Osteocyte (in vitro differentiated cells): ENCODE results near the gene CEBPE. TPM values are rescaled to one million over a fixed set of nuclear protein-coding genes. Genes with fewer than 3 reads are reported as not detected.
"Not testable (repeated sequence)": the region's sequence is repeated elsewhere in the genome, so short reads cannot be mapped to it uniquely, and the experiment has no call there.

ENCODE experiments used
- DNase-seq: peaks from one replicate; pipeline ENCODE4 v3.0.0; 2021; ENCODE audit warnings: mixed read lengths; ENCODE audit not compliant: unreplicated experiment; ENCODE audit errors: extremely low spot score
- H3K27ac Mint-ChIP-seq: one replicate; pipeline ENCODE4 v1.8.0; 2021; ENCODE audit warnings: mild to moderate bottlenecking, mixed read lengths; ENCODE audit not compliant: unreplicated experiment
- H3K27me3 Mint-ChIP-seq: one replicate; pipeline ENCODE4 v1.8.0; 2021; ENCODE audit warnings: mixed read lengths; ENCODE audit not compliant: unreplicated experiment
- H3K36me3 Mint-ChIP-seq: one replicate; pipeline ENCODE4 v1.8.0; 2021; ENCODE audit warnings: mixed read lengths; ENCODE audit not compliant: unreplicated experiment
- H3K4me1 Mint-ChIP-seq: one replicate; pipeline ENCODE4 v1.8.0; 2021; ENCODE audit warnings: mixed read lengths; ENCODE audit not compliant: unreplicated experiment
- H3K4me3 Mint-ChIP-seq: one replicate; pipeline ENCODE4 v1.8.0; 2021; ENCODE audit warnings: mild to moderate bottlenecking, moderate library complexity, mixed read lengths; ENCODE audit not compliant: unreplicated experiment
- H3K9me3 Mint-ChIP-seq: one replicate; pipeline ENCODE4 v1.8.0; 2021; ENCODE audit warnings: mixed read lengths; ENCODE audit not compliant: unreplicated experiment
- total RNA-seq: library from RNA; stranded (reverse); gene quantifications from 2 replicates; pipeline ENCODE4 v1.2.1, GENCODE V29; 2021
- TF ChIP-seq, protein P1 (sequence below): fragments of 200-600 bp; sonication (generic); IDR thresholded peaks from 2 replicates; pipeline ENCODE4 v1.5.0; 2021; ENCODE audit warnings: antibody characterized with exemption, mild to moderate bottlenecking, moderate library complexity

The CEBPE gene
- total RNA-seq, 1 donor from 2014 or later: not detected

GRCh38 chr14:23112359-23113178 lies 6.5 kb downstream of the CEBPE start:
- H3K4me3 Mint-ChIP-seq: no peak overlapping the region
- no peaks in the 10 kb centered on the region for H3K9me3 Mint-ChIP-seq
- H3K4me1 Mint-ChIP-seq: peaks cover 29% of the 10 kb centered on the region
- H3K27me3 Mint-ChIP-seq: no peaks in the 10 kb centered on the region
- no peaks in the 10 kb centered on the region for H3K36me3 Mint-ChIP-seq
- no peak for DNase-seq
- no peak overlapping the region for H3K27ac Mint-ChIP-seq
- TF ChIP-seq, protein P1, sequence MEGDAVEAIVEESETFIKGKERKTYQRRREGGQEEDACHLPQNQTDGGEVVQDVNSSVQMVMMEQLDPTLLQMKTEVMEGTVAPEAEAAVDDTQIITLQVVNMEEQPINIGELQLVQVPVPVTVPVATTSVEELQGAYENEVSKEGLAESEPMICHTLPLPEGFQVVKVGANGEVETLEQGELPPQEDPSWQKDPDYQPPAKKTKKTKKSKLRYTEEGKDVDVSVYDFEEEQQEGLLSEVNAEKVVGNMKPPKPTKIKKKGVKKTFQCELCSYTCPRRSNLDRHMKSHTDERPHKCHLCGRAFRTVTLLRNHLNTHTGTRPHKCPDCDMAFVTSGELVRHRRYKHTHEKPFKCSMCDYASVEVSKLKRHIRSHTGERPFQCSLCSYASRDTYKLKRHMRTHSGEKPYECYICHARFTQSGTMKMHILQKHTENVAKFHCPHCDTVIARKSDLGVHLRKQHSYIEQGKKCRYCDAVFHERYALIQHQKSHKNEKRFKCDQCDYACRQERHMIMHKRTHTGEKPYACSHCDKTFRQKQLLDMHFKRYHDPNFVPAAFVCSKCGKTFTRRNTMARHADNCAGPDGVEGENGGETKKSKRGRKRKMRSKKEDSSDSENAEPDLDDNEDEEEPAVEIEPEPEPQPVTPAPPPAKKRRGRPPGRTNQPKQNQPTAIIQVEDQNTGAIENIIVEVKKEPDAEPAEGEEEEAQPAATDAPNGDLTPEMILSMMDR: no peak

DNA sequence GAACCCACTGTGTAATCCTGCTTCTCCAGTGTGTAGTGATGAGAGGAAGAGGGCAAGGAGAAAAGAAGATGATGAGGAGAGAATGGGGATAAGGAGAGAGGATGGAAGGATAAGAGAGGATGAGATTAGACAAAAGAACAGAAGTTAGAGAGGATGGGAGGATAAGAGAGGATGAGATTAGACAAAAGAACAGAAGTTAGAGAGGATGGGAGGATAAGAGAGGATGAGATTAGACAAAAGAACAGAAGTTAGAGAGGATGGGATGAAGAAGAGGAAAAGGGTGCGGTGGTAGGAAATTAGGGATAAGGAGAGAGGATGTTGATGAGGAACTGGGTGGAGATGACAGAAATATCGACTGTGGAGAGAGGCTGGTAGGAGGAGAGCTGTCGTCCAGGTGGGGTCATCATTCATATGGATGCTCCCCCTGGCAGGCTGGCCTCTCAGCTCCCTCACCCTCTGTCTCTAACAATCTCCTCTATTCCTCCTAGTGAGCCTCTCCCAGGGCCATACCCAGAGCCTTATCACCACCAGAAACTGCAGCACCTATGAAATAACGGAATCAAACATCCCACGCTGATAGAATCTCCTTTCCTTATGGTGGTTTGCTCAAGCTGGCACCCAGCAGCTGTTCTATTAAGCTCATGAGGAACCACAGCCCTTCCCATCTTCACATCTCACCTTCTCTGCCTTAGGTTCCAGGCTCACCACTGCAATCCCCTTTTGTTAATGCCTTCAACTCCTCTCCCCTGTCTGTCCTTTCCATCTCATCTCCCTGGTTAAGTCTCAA lies 8.3 kb downstream of the CEBPE start:
- no peaks in the 10 kb centered on the region for H3K36me3 Mint-ChIP-seq
- H3K27ac Mint-ChIP-seq: no peak overlapping the region
- no peaks in the 10 kb centered on the region for H3K27me3 Mint-ChIP-seq
- DNase-seq: no peak
- H3K4me3 Mint-ChIP-seq: no peak overlapping the region
- TF ChIP-seq, protein P1: no peak
- no peaks in the 10 kb centered on the region for H3K9me3 Mint-ChIP-seq
- peaks cover 35% of the 10 kb centered on the region for H3K4me1 Mint-ChIP-seq

- Mint-ChIP-seq H3K27me3 (no peaks in the 10 kb centered on the region), H3K36me3 (no peaks in the 10 kb centered on the region), H3K4me1 (peaks cover 38% of the 10 kb centered on the region), H3K4me3 (no peak overlapping the region), H3K9me3 (no peaks in the 10 kb centered on the region), H3K27ac (no peak overlapping the region)
- TF ChIP-seq, protein P1: no peak
- no peak for DNase-seq
Observed at GRCh38 chr14:23109769-23110168, 9.3 kb downstream of the CEBPE start.

DNA sequence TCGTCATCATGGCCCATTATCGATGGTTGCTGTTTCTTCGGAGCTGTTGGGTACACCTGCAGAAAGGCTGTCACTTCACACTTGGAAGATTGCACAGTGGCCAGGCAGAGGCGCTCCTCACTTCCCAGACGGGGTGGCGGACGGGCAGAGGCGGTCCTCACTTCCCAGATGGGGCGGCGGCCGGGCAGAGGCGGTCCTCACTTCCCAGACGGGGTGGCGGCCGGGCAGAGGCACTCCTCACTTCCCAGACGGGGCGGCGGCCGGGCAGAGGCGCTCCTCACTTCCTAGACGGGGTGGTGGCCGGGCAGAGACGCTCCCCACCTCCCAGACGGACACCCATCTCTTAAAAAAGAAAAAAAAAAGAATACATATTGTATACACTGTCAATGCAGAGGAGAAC lies 10.9 kb downstream of the CEBPE start:
- not testable (repeated sequence) for H3K4me3 Mint-ChIP-seq, H3K27me3 Mint-ChIP-seq, DNase-seq, H3K36me3 Mint-ChIP-seq, H3K9me3 Mint-ChIP-seq, H3K27ac Mint-ChIP-seq
- peaks cover 26% of the 10 kb centered on the region for H3K4me1 Mint-ChIP-seq

- not testable (repeated sequence) for H3K9me3 Mint-ChIP-seq, H3K4me3 Mint-ChIP-seq, H3K27me3 Mint-ChIP-seq, H3K36me3 Mint-ChIP-seq, DNase-seq, H3K27ac Mint-ChIP-seq
- H3K4me1 Mint-ChIP-seq: peaks cover 25% of the 10 kb centered on the region
Observed at GRCh38 chr14:23107620-23108019, 11.4 kb downstream of the CEBPE start.

GRCh38 chr14:23106747-23107045 lies 12.4 kb downstream of the CEBPE start:
- H3K27ac Mint-ChIP-seq: no peak overlapping the region
- no peaks in the 10 kb centered on the region for H3K36me3 Mint-ChIP-seq
- no peak overlapping the region for H3K4me3 Mint-ChIP-seq
- H3K9me3 Mint-ChIP-seq: no peaks in the 10 kb centered on the region
- no peak for DNase-seq
- H3K27me3 Mint-ChIP-seq: no peaks in the 10 kb centered on the region
- TF ChIP-seq, protein P1: no peak
- H3K4me1 Mint-ChIP-seq: peaks cover 24% of the 10 kb centered on the region
